Measurements from ENCODE around the gene DUSP10. TPM values are rescaled to one million over a fixed set of nuclear protein-coding genes. Genes with fewer than 3 reads are reported as not detected.

The DUSP10 gene
- total and polyA plus RNA-seq, 12 donors: 1.8 to 9.7 (median 3.8) TPM

GRCh38 chr1:221759436-221759835 is 17.5 kb upstream of the DUSP10 start:
- DNase-seq (no peak), ATAC-seq (no peak)
- Histone ChIP-seq H3K27me3 (no peaks in the 10 kb centered on the region), H3K27ac (no peak overlapping the region), H3K4me3 (no peak overlapping the region), H3K9me3 (no peaks in the 10 kb centered on the region), H3K36me3 (no peaks in the 10 kb centered on the region), H3K4me1 (peaks cover 0 to 16% (median 0%) of the 10 kb centered on the region in 9 donors)
- intact Hi-C loops (cut with DNase I): no loop called here
- 71 to 74% methylated on average over 3 of the region's 3 CpGs for WGBS, 2 donors
- TF ChIP-seq, protein P1, sequence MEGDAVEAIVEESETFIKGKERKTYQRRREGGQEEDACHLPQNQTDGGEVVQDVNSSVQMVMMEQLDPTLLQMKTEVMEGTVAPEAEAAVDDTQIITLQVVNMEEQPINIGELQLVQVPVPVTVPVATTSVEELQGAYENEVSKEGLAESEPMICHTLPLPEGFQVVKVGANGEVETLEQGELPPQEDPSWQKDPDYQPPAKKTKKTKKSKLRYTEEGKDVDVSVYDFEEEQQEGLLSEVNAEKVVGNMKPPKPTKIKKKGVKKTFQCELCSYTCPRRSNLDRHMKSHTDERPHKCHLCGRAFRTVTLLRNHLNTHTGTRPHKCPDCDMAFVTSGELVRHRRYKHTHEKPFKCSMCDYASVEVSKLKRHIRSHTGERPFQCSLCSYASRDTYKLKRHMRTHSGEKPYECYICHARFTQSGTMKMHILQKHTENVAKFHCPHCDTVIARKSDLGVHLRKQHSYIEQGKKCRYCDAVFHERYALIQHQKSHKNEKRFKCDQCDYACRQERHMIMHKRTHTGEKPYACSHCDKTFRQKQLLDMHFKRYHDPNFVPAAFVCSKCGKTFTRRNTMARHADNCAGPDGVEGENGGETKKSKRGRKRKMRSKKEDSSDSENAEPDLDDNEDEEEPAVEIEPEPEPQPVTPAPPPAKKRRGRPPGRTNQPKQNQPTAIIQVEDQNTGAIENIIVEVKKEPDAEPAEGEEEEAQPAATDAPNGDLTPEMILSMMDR (IDR thresholded peaks at IDR 0.05): no peak

- intact Hi-C loops (cut with DNase I): no loop called here
- ATAC-seq (no peak), DNase-seq (no peak)
- TF ChIP-seq, protein P1 (IDR thresholded peaks at IDR 0.05): no peak
- Histone ChIP-seq H3K27me3 (no peaks in the 10 kb centered on the region), H3K4me1 (peaks cover 0 to 16% (median 0%) of the 10 kb centered on the region in 9 donors), H3K9me3 (no peaks in the 10 kb centered on the region), H3K36me3 (no peaks in the 10 kb centered on the region), H3K4me3 (no peak overlapping the region), H3K27ac (no peak overlapping the region)
These were observed 16.6 kb upstream of the DUSP10 start for GRCh38 chr1:221758455-221758854.

- 66 to 69% methylated on average over 3 of the region's 3 CpGs for WGBS, 2 donors
- TF ChIP-seq, protein P1 (IDR thresholded peaks at IDR 0.05): no peak
- intact Hi-C loops (cut with DNase I): no loop called here
These were observed 15.1 kb upstream of the DUSP10 start for GRCh38 chr1:221756830-221757551.

GRCh38 chr1:221753828-221754188 is 11.9 kb upstream of the DUSP10 start:
- no peaks in the 10 kb centered on the region for H3K9me3 ChIP-seq
- no peaks in the 10 kb centered on the region for H3K27me3 ChIP-seq
- H3K27ac ChIP-seq: no peak overlapping the region
- peaks cover 0 to 6% (median 0%) of the 10 kb centered on the region in 9 donors for H3K4me1 ChIP-seq
- 87 to 100% methylated on average over 1 of the region's 1 CpG for WGBS, 2 donors
- no peaks in the 10 kb centered on the region for H3K36me3 ChIP-seq
- intact Hi-C loops (cut with DNase I): no loop called here
- TF ChIP-seq, protein P1 (IDR thresholded peaks at IDR 0.05): no peak
- ATAC-seq (no peak), DNase-seq (no peak)
- H3K4me3 ChIP-seq: no peak overlapping the region

More at GRCh38 chr1:221756830-221757551, 15.1 kb upstream of the DUSP10 start:
- H3K9me3 ChIP-seq: no peaks in the 10 kb centered on the region
- no peak overlapping the region for H3K4me3 ChIP-seq
- peak overlapping the region in 1 of 10 donors; percentile 11 for H3K27ac ChIP-seq
- peaks cover 0 to 14% (median 0%) of the 10 kb centered on the region in 9 donors for H3K4me1 ChIP-seq
- ATAC-seq: peak in 2 of 8 donors; percentile 37 to 68
- no peaks in the 10 kb centered on the region for H3K36me3 ChIP-seq
- no peak for DNase-seq
- no peaks in the 10 kb centered on the region for H3K27me3 ChIP-seq

All from heart right ventricle (tissue), 16 donors.